Muscle of back (tissue), 13 donors: Measurements from ENCODE around the gene SFR1. TPM values are rescaled to one million over a fixed set of nuclear protein-coding genes. Genes with fewer than 3 reads are reported as not detected.
A peak's percentile ranks its signal among the peaks of the same experiment; 100 is the strongest.

ENCODE experiments used
- DNase-seq, 3 donors: peaks; one replicate each; pipeline versions ENCODE4 v3.0.0 to v3.0.0-alpha.2; 2013
- long read RNA-seq, 9 donors: transcript quantifications; one replicate each; lab custom pipeline, GENCODE V29; 2026
- polyA plus RNA-seq, 10 donors: library from polyadenylated mRNA; unstranded; fragments of 120-200 nt; gene quantifications; one replicate each; pipeline ENCODE4 v1.2.1, GENCODE V29; 2013; ENCODE audit not compliant: insufficient read length in 10 of 10

Gene SFR1, protein sequence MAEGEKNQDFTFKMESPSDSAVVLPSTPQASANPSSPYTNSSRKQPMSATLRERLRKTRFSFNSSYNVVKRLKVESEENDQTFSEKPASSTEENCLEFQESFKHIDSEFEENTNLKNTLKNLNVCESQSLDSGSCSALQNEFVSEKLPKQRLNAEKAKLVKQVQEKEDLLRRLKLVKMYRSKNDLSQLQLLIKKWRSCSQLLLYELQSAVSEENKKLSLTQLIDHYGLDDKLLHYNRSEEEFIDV
- 1 to 10 TPM; 5.1 to 7.6 (median 6.8) TPM for polyA plus RNA-seq
- long read RNA-seq, donor 1, partial matches to known transcripts, result 0 of 1 reads
- long read RNA-seq, donor 1, other reads (novel, unspliced or antisense), result 0 of 1 reads
- long read RNA-seq, donor 2, partial matches to known transcripts, result 0 of 1 reads
- long read RNA-seq, donor 2, other reads (novel, unspliced or antisense), result 0 of 1 reads
- long read RNA-seq, donor 3, result 0 reads
- long read RNA-seq, donor 4, partial matches to known transcripts, result 0 of 2 reads
- long read RNA-seq, donor 4, other reads (novel, unspliced or antisense), result 0 of 2 reads
- long read RNA-seq, donor 5, partial matches to known transcripts, result 0 of 3 reads
- long read RNA-seq, donor 5, other reads (novel, unspliced or antisense), result 0 of 3 reads
- long read RNA-seq, donor 6, result 0 reads
- long read RNA-seq, donor 7, partial matches to known transcripts, result 0 of 4 reads
- long read RNA-seq, donor 7, other reads (novel, unspliced or antisense), result 0 of 4 reads
- long read RNA-seq, donor 8, partial matches to known transcripts, result 0 of 6 reads
- long read RNA-seq, donor 8, other reads (novel, unspliced or antisense), result 0 of 6 reads
- long read RNA-seq, donor 9, result 0 reads

GRCh38 chr10:104121485-104122224, at the start of gene SFR1:
Gene SFR1 (plus strand): TSS chr10:104122171. CDS start chr10:104122184, 13 bp downstream.
- DNase-seq, result peak; percentile 99 to 100 (median 99)

GRCh38 chr10:104072786-104073185, 49.2 kb upstream of the SFR1 start:
- no peak for DNase-seq

- DNase-seq, result no peak
These were observed 47.5 kb upstream of the SFR1 start for GRCh38 chr10:104074505-104074904.

GRCh38 chr10:104076743-104077160, 45.2 kb upstream of the SFR1 start:
- peak; percentile 11 to 57 (median 42) for DNase-seq

DNA sequence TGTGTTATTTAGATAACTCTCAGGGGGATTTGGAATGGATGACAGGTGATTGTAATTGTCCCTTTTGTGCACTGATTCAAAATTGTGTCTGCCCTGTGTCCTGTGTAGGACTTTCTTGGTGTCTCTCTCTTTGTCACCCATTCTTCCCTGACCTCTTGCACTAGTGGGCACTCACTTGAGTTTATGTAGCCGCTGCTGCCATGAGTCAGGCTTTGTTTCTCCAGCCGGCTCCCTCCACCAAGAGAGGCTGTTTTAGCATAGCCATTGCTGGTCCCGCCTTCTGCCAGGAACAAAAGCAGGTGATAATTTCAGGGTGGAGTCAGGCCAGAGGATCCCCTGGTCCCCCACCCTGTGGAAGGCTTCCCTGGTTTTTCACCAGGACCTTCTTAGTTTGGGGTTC, 44.7 kb upstream of the SFR1 start:
- no peak for DNase-seq

GRCh38 chr10:104077663-104078151, 44.3 kb upstream of the SFR1 start:
- no peak for DNase-seq

- no peak for DNase-seq
These were observed 41.2 kb upstream of the SFR1 start for GRCh38 chr10:104080762-104081161.

DNA sequence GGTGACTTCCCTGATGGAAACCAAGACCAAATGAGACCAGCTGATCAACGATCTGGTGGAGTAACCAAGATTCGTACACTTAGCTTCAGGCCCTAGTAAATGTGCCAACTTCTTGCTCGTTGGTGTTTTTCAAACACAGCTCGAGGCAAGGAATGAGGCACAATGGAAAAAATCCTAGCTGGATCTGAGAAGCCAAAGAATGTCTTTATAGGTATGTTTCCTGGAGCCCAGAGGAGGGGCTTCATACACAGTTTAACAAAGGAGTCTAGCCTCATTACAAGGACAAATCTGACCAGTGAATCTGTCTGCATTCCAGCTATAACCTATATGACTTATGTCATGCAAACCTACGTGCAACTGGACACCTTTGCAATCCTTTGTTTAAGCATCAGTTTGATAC, 40.0 kb upstream of the SFR1 start:
- DNase-seq, result no peak

- no peak for DNase-seq
These were observed 37.4 kb upstream of the SFR1 start for GRCh38 chr10:104084482-104085142.

DNA sequence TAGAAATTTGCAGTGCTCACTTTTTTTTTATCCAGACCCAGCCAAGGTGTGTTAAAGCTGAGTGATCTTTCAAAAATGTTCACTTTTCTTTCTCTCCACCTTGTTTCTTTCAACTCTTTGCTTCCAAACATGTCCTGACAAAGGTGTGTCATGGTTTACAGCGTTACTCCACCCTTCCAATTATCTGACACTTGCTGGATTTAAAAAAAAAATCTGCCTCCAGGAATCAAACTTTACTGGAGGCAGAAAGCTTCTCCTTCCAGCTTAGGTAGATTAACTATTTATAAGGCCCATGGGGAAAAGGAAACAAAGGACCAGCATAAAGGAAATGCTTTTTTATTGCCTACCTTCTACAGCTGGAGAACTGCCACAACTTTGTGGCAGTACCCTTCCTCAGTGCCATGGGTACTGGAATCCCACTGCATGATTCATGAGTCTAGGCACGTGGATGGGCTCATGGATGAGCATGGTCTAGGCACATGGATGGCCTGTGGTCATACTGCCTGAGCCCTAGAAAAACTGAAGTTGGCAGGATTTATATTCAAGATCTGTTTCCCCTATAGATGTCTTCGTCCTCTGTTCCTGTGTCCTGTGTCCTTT, 36.1 kb upstream of the SFR1 start, which contains the start of gene COL17A1:
COL17A1 (minus strand) TSS at position 80 of the 600 bp plus-strand sequence. CDS start 5,207 bp downstream, outside the sequence.
- DNase-seq, result no peak

DNA sequence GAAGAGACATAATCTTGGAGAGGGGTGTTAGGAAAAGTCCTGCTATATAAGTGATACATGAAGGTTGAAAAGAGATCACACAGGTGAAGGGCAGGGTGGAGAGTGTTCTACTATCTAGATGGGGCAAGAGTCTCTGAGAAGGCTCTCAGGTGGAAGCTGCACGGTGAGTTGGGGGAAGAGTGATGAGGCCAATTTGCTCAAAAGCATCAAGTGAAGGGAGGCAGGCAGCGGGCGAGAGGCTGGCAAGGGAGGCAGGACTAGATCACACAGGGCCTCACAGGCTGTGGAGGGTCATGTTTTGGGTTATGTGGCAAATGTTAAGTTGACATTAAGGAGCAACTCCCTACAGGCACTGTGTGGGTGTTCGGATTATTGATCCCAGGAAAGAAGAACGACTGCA, 33.7 kb upstream of the SFR1 start:
- no peak for DNase-seq

DNA sequence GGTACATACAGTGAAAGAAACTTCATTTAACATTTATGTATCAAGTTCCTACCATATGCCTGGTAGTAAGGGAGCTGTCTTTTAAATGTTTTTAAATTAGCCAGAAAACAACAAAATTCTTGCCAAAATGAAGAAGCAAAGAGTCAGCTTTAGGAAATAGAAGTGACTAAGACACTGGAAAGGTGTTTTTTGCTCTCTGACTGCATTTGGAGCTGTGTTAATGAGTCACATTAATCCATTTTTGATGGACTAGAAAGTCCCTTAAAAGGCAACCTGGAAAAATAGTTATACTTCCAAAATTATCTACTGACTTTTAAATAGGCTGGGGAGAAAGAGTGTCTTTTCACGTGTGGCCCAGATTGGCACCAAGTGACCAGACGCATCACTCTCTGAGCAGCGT, 32.4 kb upstream of the SFR1 start:
- no peak for DNase-seq

DNA sequence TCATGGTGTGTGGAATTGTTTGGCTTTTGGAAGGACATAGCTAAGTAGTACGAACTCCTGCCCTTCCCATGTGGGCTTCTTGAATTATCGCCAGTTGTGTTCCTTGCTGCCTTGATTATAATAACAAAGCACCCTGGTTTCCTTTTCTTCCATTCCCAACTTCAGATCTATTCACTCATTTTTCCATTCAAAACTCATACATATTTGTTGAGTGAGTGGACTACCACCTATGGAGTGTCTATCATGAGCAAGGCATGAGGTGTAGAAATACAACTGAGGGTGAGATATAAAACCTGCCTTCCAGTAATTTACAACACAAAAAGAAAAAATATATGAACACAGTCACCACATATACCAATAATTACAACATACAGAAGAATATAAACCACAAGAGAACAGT, 31.4 kb upstream of the SFR1 start:
- no peak for DNase-seq

DNA sequence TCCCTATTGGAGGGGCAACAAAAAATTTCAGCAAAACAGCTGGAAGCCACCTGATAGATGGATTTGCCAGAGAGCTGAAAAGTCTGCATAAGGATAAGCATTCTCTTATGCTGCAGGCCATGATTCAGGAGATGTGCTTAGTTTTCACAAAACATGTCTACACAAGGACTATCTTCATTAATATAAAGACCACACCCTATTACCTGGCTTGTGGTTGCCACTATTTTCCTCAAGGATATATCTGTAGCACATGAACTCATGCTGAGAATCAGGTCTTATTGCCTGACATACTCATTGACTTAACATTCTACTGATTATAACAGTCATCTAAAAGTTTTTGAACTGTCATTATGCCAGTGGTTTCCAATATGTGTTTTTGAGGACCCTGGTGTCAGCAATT, 29.2 kb upstream of the SFR1 start:
- no peak for DNase-seq

GRCh38 chr10:104096692-104097091, 25.3 kb upstream of the SFR1 start:
- DNase-seq, result no peak

DNA sequence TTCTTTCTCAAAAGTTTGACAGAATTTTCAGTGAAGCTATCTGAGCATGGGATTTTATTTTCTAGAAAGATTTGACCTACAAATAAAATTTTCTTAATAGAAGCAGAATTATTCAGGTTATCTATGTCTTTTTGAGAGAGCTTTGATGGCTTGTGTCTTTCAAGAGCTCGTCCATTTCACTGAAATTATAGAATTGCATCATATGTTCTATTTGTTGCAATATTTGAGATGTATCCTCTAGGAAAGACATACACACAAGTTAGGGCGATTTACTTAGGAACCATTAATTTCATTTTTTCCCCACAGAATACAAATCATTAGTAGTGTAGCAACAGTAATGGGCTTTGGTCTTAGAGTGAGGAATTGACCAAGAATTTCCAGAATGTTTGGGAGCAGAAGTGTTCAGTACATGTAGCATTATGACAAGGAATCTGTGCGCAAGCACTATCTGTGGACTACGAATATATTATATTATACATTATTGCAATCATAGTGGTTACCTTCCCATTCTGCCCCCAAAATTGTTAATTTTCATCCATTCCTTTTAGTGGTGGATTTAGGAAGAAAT, 23.5 kb upstream of the SFR1 start:
- DNase-seq, result no peak

- DNase-seq, result no peak
These were observed 22.7 kb upstream of the SFR1 start for GRCh38 chr10:104099269-104099668.

GRCh38 chr10:104099941-104100340, 22.0 kb upstream of the SFR1 start:
- DNase-seq, result no peak

DNA sequence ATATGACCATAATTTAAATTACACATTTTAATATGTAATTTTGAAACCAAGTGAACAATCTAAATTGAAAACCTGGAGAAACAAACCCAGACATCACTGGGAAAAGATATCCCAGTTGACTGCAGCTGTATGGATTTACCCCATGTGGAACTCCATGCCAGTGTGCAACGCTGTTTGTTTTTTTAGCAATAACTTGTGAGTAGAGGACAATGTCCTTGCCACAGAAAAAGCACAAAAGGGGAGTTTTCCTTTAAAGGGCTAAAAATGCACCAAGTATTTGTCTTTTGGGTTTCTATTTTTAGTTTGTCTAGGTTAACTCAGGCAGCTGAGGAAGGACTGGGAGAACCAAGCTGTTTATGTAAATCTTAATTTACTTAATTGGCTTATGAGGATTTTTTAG, 21.2 kb upstream of the SFR1 start:
- no peak for DNase-seq

GRCh38 chr10:104101902-104102301, 20.1 kb upstream of the SFR1 start:
- no peak for DNase-seq

DNA sequence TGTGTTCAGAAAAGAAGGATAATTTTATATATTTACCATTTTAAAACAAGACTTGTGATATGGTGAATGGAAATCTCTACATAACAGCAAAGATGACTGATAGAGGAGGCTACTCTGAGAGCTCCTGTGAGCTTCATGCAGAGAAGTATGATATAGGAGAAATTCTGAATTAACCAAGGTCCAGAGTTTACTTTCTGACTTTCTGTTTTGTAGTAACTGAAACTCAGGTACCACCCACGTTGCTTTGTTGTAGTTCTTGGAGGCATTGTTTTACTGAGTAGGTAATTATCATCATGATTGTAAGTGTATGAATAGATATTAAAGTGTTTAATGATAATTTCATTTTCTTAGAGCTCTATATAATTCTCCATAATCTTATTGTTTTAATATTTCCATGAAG, 18.0 kb upstream of the SFR1 start:
- no peak for DNase-seq
